ENCODE results near the gene CLEC17A.

CLEC17A gene

GRCh38 chr19:14659874-14660489 lies 77.1 kb downstream of the CLEC17A start:
- no peak for DNase-seq

GRCh38 chr19:14661372-14661924 lies 78.6 kb downstream of the CLEC17A start:
- no peak for DNase-seq

Measured in DMS79 treated with DMSO at 0.1 percent for 48 hours (cell line).